Neuronal stem cell (in vitro differentiated cells): ENCODE results near the gene ACOT8.

Experiments used
- DNase-seq: peaks from one replicate; pipeline ENCODE4 v3.0.0-alpha.2; 2013; ENCODE audit warnings: low spot score
- H2AFZ ChIP-seq: one replicate; pipeline ENCODE4 v1.6.1; 2013; ENCODE audit warnings: mild to moderate bottlenecking, low read length, inconsistent platforms
- H2AK5ac ChIP-seq: 2 replicates; pipeline ENCODE4 v1.6.1; 2013; ENCODE audit warnings: low read depth, mild to moderate bottlenecking, inconsistent platforms, low read length, moderate library complexity, mixed read lengths
- H2BK120ac ChIP-seq: 2 replicates; pipeline ENCODE4 v1.6.1; 2013; ENCODE audit warnings: low read depth, mild to moderate bottlenecking, inconsistent platforms, low read length, moderate library complexity, mixed read lengths
- H2BK12ac ChIP-seq: one replicate; pipeline ENCODE4 v1.6.1; 2013; ENCODE audit warnings: low read length, inconsistent platforms
- H2BK15ac ChIP-seq: 2 replicates; pipeline ENCODE4 v1.6.1; 2013; ENCODE audit warnings: mild to moderate bottlenecking, low read length, inconsistent platforms, mixed read lengths
- H2BK5ac ChIP-seq: one replicate; pipeline ENCODE4 v1.6.1; 2013; ENCODE audit warnings: inconsistent platforms, mild to moderate bottlenecking, low read length, moderate library complexity
- H3K14ac ChIP-seq: one replicate; pipeline ENCODE4 v1.6.1; 2013; ENCODE audit warnings: low read length, inconsistent platforms
- H3K18ac ChIP-seq: 2 replicates; pipeline ENCODE4 v1.6.1; 2013; ENCODE audit warnings: low read length, inconsistent platforms
- H3K23ac ChIP-seq: 2 replicates; pipeline ENCODE4 v1.6.1; 2013; ENCODE audit warnings: low read depth, mild to moderate bottlenecking, mixed read lengths, low read length, inconsistent platforms; ENCODE audit not compliant: poor library complexity
- H3K27ac ChIP-seq: replicated peaks from 3 replicates; pipeline ENCODE4 v1.5.1; 2013; ENCODE audit warnings: low read length, inconsistent platforms
- H3K27me3 ChIP-seq, 3 experiments: 2 replicates each; pipeline ENCODE4 v1.6.1; 2013; ENCODE audit warnings: low read length in 3 of 3, mild to moderate bottlenecking in 2 of 3, inconsistent platforms in 1 of 3, low read depth in 1 of 3, mixed read lengths in 1 of 3, moderate library complexity in 1 of 3; ENCODE audit not compliant: control insufficient read depth in 3 of 3, insufficient read depth in 3 of 3
- H3K36me3 ChIP-seq, 2 donors: replicated peaks in 1 of 2; 2 replicates each; pipeline ENCODE4 v1.6.1; 2013; ENCODE audit warnings: low read length in 2 of 2; ENCODE audit not compliant: control insufficient read depth in 2 of 2, insufficient read depth in 2 of 2
- H3K4ac ChIP-seq: 2 replicates; pipeline ENCODE4 v1.6.1; 2013; ENCODE audit warnings: inconsistent platforms, mild to moderate bottlenecking, low read length, moderate library complexity
- H3K4me1 ChIP-seq, 2 donors: 1 replicate in 1 of 2; 2 replicates in 1 of 2; pipeline ENCODE4 v1.6.1; 2013; ENCODE audit warnings: low read length in 2 of 2, low read depth in 1 of 2; ENCODE audit not compliant: control insufficient read depth in 2 of 2, insufficient read depth in 1 of 2
- H3K4me2 ChIP-seq: one replicate; pipeline ENCODE4 v1.6.1; 2013; ENCODE audit warnings: mild to moderate bottlenecking, low read length, inconsistent platforms; ENCODE audit not compliant: insufficient read depth, poor library complexity, severe bottlenecking
- H3K4me3 ChIP-seq, 2 donors: 2 replicates each; pipeline ENCODE4 v1.5.1; 2013; ENCODE audit warnings: low read length in 2 of 2, mild to moderate bottlenecking in 2 of 2, inconsistent platforms in 1 of 2, moderate library complexity in 1 of 2
- H3K79me1 ChIP-seq: one replicate; pipeline ENCODE4 v1.6.1; 2013; ENCODE audit warnings: low read depth, mild to moderate bottlenecking, inconsistent platforms, low read length, moderate library complexity
- H3K9ac ChIP-seq: one replicate; pipeline ENCODE4 v1.6.1; 2013; ENCODE audit warnings: mild to moderate bottlenecking, low read depth, low read length, inconsistent platforms; ENCODE audit not compliant: poor library complexity
- H3K9me3 ChIP-seq, 2 donors: replicated peaks in 1 of 2; 2 replicates each; pipeline versions ENCODE3 to v1.6.1; 2013; ENCODE audit warnings: low read length in 2 of 2, mild to moderate bottlenecking in 2 of 2, inconsistent platforms in 1 of 2, low read depth in 1 of 2, mixed read lengths in 1 of 2, moderate library complexity in 1 of 2; ENCODE audit not compliant: control insufficient read depth in 2 of 2, insufficient read depth in 1 of 2
- H4K8ac ChIP-seq: one replicate; pipeline ENCODE4 v1.6.1; 2013; ENCODE audit warnings: low read depth, mild to moderate bottlenecking, inconsistent platforms, low read length, moderate library complexity
- H4K91ac ChIP-seq: one replicate; pipeline ENCODE4 v1.6.1; 2013; ENCODE audit warnings: low read length, low read depth, mild to moderate bottlenecking, inconsistent platforms; ENCODE audit not compliant: poor library complexity
- WGBS, 2 donors: extraction: QIAGEN DNeasy Blood & Tissue Kit; methylation state at CpG; one replicate each; pipeline ENCODE4 v1.1.7; 2013; ENCODE audit warnings: missing lambda C conversion rate in 2 of 2, mixed read lengths in 1 of 2; ENCODE audit not compliant: insufficient read length in 2 of 2, insufficient replicate concordance in 1 of 2; ENCODE audit errors: extremely low coverage in 2 of 2; 5-methylcytosine and 5-hydroxymethylcytosine counted together

Gene ACOT8

DNA sequence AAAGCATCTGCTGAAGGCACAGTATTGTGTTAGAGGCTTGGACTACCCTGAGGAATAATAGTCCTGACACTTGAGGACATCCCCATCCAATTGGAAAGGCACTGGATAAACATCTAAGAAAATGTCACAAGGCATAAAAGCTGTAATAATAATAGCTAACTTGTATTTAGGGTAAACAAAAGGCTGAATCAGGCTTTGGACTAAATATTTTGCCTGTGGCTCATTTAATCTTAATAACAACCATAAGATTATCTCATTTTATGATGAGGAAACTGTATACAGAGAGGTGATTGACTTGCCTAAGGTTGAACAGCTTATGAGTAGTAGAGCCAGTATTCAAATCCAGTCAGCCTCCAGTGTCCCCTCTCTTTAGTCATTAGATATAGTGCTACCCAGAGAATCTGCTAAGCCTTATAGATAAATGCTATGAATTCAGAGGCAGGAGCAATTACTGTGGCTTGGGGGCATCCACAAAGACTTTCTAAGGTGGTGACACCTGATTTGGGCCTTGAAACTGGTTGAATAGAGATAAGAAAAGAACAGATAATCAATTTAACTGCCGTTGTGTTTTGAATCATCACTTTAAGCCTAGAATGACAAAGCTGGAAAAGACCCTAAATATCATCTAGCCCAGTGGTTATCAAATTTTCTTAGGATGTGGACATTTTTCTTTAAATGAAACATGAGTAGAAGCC lies 16.4 kb upstream of the ACOT8 start:
- Histone ChIP-seq H3K4me3 (no peak overlapping the region), H3K27ac (no peak overlapping the region), H2BK120ac (no peak overlapping the region), H2AK5ac (no peak overlapping the region), H3K23ac (no peak overlapping the region), H2BK12ac (no peak overlapping the region), H3K4ac (no peak overlapping the region), H3K4me1 (no peaks in the 10 kb centered on the region), H2AFZ (no peak overlapping the region), H2BK5ac (no peak overlapping the region), H2BK15ac (no peak overlapping the region), H3K79me1 (peaks cover 1% of the 10 kb centered on the region), H3K4me2 (no peak overlapping the region), H3K27me3 (no peaks in the 10 kb centered on the region), H3K9ac (no peak overlapping the region), H3K18ac (no peak overlapping the region), H3K36me3 (peaks cover 3 to 20% of the 10 kb centered on the region in 2 donors), H4K91ac (no peak overlapping the region), H3K9me3 (no peaks in the 10 kb centered on the region), H3K14ac (no peak overlapping the region), H4K8ac (no peak overlapping the region)
- no CpG with 5 or more reads among the region's 1 CpG for WGBS, 2 donors
- DNase-seq, result no peak

DNA sequence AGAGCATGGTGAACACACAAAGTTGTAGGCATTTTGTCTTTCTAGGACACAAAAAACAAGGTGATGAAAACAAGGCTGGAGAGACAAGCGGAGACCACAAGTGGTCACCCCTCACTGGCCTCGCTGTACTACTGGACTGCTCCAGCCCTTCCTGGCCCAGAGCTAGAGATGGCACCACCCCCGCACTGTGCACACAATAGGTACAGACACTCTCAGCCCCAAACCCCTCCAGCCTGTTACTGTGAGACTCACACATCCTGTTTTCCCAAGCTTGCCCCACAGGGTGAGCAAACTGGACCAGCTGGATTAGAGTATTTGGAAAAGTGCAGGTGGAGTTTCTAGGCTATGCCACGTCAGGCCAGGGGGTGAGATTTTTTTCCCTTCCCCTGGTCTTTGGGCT lies 15.4 kb upstream of the ACOT8 start:
- Histone ChIP-seq H3K4me3 (no peak overlapping the region), H2BK5ac (no peak overlapping the region), H3K27ac (no peak overlapping the region), H3K23ac (no peak overlapping the region), H3K27me3 (no peaks in the 10 kb centered on the region), H2BK15ac (no peak overlapping the region), H4K91ac (no peak overlapping the region), H3K9me3 (no peaks in the 10 kb centered on the region), H2AFZ (no peak overlapping the region), H3K14ac (no peak overlapping the region), H3K4me2 (no peak overlapping the region), H3K18ac (no peak overlapping the region), H2AK5ac (no peak overlapping the region), H3K9ac (no peak overlapping the region), H3K79me1 (no peaks in the 10 kb centered on the region), H4K8ac (no peak overlapping the region), H3K4ac (no peak overlapping the region), H3K4me1 (no peaks in the 10 kb centered on the region), H2BK120ac (no peak overlapping the region), H3K36me3 (peaks cover 0 to 11% of the 10 kb centered on the region in 2 donors), H2BK12ac (no peak overlapping the region)
- DNase-seq, result no peak
- WGBS, 2 donors, result no CpG with 5 or more reads among the region's 4 CpGs

DNA sequence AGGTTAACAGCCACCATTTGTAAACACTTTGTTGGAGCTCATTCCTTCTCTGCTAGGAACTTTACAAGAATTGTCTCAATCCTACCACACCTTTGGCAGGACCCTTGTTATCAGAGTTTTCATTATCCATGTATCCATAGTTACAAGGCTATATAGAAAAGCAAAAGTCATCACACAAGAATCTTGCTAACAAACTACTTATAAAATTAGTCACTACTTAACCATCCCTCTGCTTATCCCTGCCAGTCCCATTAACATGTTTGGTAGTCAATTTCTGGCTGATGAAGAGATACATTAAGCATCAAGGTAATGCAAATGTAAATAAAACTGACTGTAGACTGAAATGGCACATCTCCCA lies 10.6 kb upstream of the ACOT8 start:
- Histone ChIP-seq H2BK15ac (no peak overlapping the region), H3K4me3 (no peak overlapping the region), H3K27ac (no peak overlapping the region), H3K79me1 (no peaks in the 10 kb centered on the region), H3K36me3 (no peaks in the 10 kb centered on the region), H3K4me2 (no peak overlapping the region), H3K9ac (no peak overlapping the region), H3K14ac (no peak overlapping the region), H3K23ac (no peak overlapping the region), H3K9me3 (no peaks in the 10 kb centered on the region), H2AFZ (no peak overlapping the region), H3K4me1 (no peaks in the 10 kb centered on the region), H2BK120ac (no peak overlapping the region), H3K18ac (no peak overlapping the region), H2BK5ac (no peak overlapping the region), H2AK5ac (no peak overlapping the region), H3K4ac (no peak overlapping the region), H4K91ac (no peak overlapping the region), H3K27me3 (no peaks in the 10 kb centered on the region), H2BK12ac (no peak overlapping the region), H4K8ac (no peak overlapping the region)
- DNase-seq, result no peak

DNA sequence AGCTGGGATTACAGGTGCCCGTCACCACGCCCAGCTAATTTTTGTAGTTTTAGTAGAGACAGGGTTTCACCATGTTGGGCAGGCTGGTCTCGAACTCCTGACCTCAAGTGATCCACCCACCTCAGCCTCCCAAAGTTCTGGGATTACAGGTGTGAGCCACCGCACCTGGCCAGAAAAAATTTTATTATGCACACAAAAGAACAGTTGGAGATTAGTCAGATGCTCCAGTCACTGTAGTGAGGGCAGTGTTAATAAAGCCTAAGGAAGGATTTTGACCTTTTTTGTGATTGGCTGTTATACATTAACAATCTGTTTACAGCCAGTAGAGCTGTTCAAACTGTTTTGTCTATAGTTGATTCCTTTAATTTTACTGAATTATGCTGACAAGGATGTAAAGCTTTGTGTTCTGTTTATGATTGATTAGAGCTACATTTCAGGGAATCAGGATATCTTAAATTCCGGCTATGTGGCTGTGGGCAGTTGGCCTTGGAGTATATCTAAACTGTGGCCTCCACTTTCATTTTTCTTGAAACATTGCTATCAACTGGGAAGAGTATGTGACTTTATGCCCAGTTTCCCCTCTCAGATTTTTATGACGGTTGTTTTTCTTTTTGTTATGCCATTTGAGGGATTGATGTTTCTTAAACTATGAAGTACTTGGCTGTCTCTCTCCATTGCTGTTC lies 10.1 kb upstream of the ACOT8 start:
- Histone ChIP-seq H3K4me3 (no peak overlapping the region), H2BK12ac (no peak overlapping the region), H2AK5ac (no peak overlapping the region), H4K91ac (no peak overlapping the region), H3K4me2 (no peak overlapping the region), H3K27me3 (no peaks in the 10 kb centered on the region), H3K79me1 (no peaks in the 10 kb centered on the region), H3K23ac (no peak overlapping the region), H3K4ac (no peak overlapping the region), H3K9ac (no peak overlapping the region), H2AFZ (no peak overlapping the region), H3K36me3 (no peaks in the 10 kb centered on the region), H3K14ac (no peak overlapping the region), H2BK5ac (no peak overlapping the region), H3K27ac (no peak overlapping the region), H2BK15ac (no peak overlapping the region), H3K18ac (no peak overlapping the region), H2BK120ac (no peak overlapping the region), H3K9me3 (no peaks in the 10 kb centered on the region), H4K8ac (no peak overlapping the region), H3K4me1 (no peaks in the 10 kb centered on the region)
- no peak for DNase-seq
- no CpG with 5 or more reads among the region's 6 CpGs for WGBS, 2 donors
